ENCODE measurements around the gene VPS26A. TPM values are rescaled to one million over a fixed set of nuclear protein-coding genes. Genes with fewer than 3 reads are reported as not detected.
"Not testable (repeated sequence)": the region's sequence is repeated elsewhere in the genome, so short reads cannot be mapped to it uniquely, and the experiment has no call there.

The VPS26A gene
- total RNA-seq, 1 donor from 2014 or later, result 55.8 TPM

GRCh38 chr10:69172241-69172982 lies 48.4 kb downstream of the VPS26A start:
- no peak for DNase-seq
- no peaks in the 10 kb centered on the region for H3K9me3 Mint-ChIP-seq (ENCODE audit: unreplicated experiment)
- no peak overlapping the region for H3K4me3 Mint-ChIP-seq (ENCODE audit: unreplicated experiment)
- no peak for TF ChIP-seq CTCF (IDR thresholded peaks at IDR 0.05; ENCODE audit: partially characterized antibody, unreplicated experiment)
- peaks cover 4% of the 10 kb centered on the region for H3K27me3 Mint-ChIP-seq (ENCODE audit: unreplicated experiment)
- peaks cover 7% of the 10 kb centered on the region for H3K36me3 Mint-ChIP-seq (ENCODE audit: unreplicated experiment)
- H3K27ac Mint-ChIP-seq (ENCODE audit: unreplicated experiment), result no peak overlapping the region
- H3K4me1 Mint-ChIP-seq (ENCODE audit: low read depth, unreplicated experiment), result peaks cover 2% of the 10 kb centered on the region

- H3K27ac Mint-ChIP-seq (ENCODE audit: unreplicated experiment); H3K9me3 Mint-ChIP-seq (ENCODE audit: unreplicated experiment); H3K4me3 Mint-ChIP-seq (ENCODE audit: unreplicated experiment); H3K4me1 Mint-ChIP-seq (ENCODE audit: low read depth, unreplicated experiment); DNase-seq; H3K27me3 Mint-ChIP-seq (ENCODE audit: unreplicated experiment); H3K36me3 Mint-ChIP-seq (ENCODE audit: unreplicated experiment): not testable (repeated sequence)
These were observed 51.3 kb downstream of the VPS26A start for GRCh38 chr10:69175326-69175725.

- DNase-seq, result no peak
- Mint-ChIP-seq H3K4me1 (ENCODE audit: low read depth, unreplicated experiment) (peaks cover 10% of the 10 kb centered on the region), H3K27me3 (ENCODE audit: unreplicated experiment) (peaks cover 6% of the 10 kb centered on the region), H3K4me3 (ENCODE audit: unreplicated experiment) (no peak overlapping the region), H3K36me3 (ENCODE audit: unreplicated experiment) (peaks cover 7% of the 10 kb centered on the region), H3K9me3 (ENCODE audit: unreplicated experiment) (peaks cover 15% of the 10 kb centered on the region), H3K27ac (ENCODE audit: unreplicated experiment) (no peak overlapping the region)
- no peak for TF ChIP-seq CTCF (IDR thresholded peaks at IDR 0.05; ENCODE audit: partially characterized antibody, unreplicated experiment)
These were observed 52.8 kb downstream of the VPS26A start for GRCh38 chr10:69176823-69177222.

GRCh38 chr10:69179089-69179742 lies 55.2 kb downstream of the VPS26A start:
- Mint-ChIP-seq H3K27ac (ENCODE audit: unreplicated experiment) (peak overlapping the region; percentile 100), H3K4me3 (ENCODE audit: unreplicated experiment) (peak overlapping the region; percentile 98), H3K27me3 (ENCODE audit: unreplicated experiment) (peaks cover 6% of the 10 kb centered on the region), H3K9me3 (ENCODE audit: unreplicated experiment) (peaks cover 15% of the 10 kb centered on the region), H3K4me1 (ENCODE audit: low read depth, unreplicated experiment) (peaks cover 14% of the 10 kb centered on the region), H3K36me3 (ENCODE audit: unreplicated experiment) (peaks cover 3% of the 10 kb centered on the region)
- no peak for TF ChIP-seq CTCF (IDR thresholded peaks at IDR 0.05; ENCODE audit: partially characterized antibody, unreplicated experiment)
- no peak for DNase-seq

- peak; percentile 85 for DNase-seq
- Mint-ChIP-seq H3K9me3 (ENCODE audit: unreplicated experiment) (peaks cover 15% of the 10 kb centered on the region), H3K4me1 (ENCODE audit: low read depth, unreplicated experiment) (peaks cover 14% of the 10 kb centered on the region), H3K4me3 (ENCODE audit: unreplicated experiment) (peak within 1 kb of the TSS; percentile 98), H3K27ac (ENCODE audit: unreplicated experiment) (peak within 1 kb of the TSS; percentile 100), H3K36me3 (ENCODE audit: unreplicated experiment) (no peaks in the 10 kb centered on the region), H3K27me3 (ENCODE audit: unreplicated experiment) (peaks cover 6% of the 10 kb centered on the region)
- TF ChIP-seq CTCF (IDR thresholded peaks at IDR 0.05; ENCODE audit: partially characterized antibody, unreplicated experiment), result no peak
These were observed 56.0 kb downstream of the VPS26A start, which contains the start of gene SUPV3L1 for GRCh38 chr10:69179743-69180524. TSS of gene SUPV3L1 (plus strand) at chr10:69180234. CDS start at chr10:69180292, 58 bp downstream.

Data from glutamatergic neuron (in vitro differentiated cells).